ENCODE results near the gene YIPF1.
"Not testable (repeated sequence)": the region's sequence is repeated elsewhere in the genome, so short reads cannot be mapped to it uniquely, and the experiment has no call there.

Gene YIPF1

GRCh38 chr1:53842347-53842746, 47.2 kb downstream of the YIPF1 start:
- DNase-seq, result no peak

- DNase-seq, result no peak
Observed at GRCh38 chr1:53838654-53838974, 51.0 kb downstream of the YIPF1 start.

- DNase-seq, result peak; percentile 79 to 99 (median 94)
Observed at GRCh38 chr1:53837924-53838653, 51.5 kb downstream of the YIPF1 start, which contains the start of gene NDC1. NDC1 (minus strand) TSS chr1:53838296; CDS start chr1:53838261, 35 bp downstream.

GRCh38 chr1:53837646-53837923, 52.0 kb downstream of the YIPF1 start:
- peak in 1 of 56 donors; percentile 39 for DNase-seq

GRCh38 chr1:53835491-53835890, 54.1 kb downstream of the YIPF1 start:
- DNase-seq, result no peak

- no peak for DNase-seq
Observed at GRCh38 chr1:53834776-53835175, 54.8 kb downstream of the YIPF1 start.

GRCh38 chr1:53833393-53833792, 56.2 kb downstream of the YIPF1 start:
- DNase-seq, result no peak

- DNase-seq, result no peak
Observed at GRCh38 chr1:53826367-53826766, 63.2 kb downstream of the YIPF1 start.

- no peak for DNase-seq
Observed at GRCh38 chr1:53825306-53825705, 64.3 kb downstream of the YIPF1 start.

- no peak for DNase-seq
Observed at GRCh38 chr1:53822931-53823330, 66.7 kb downstream of the YIPF1 start.

- no peak for DNase-seq
Observed at GRCh38 chr1:53821380-53821779, 68.2 kb downstream of the YIPF1 start.

- DNase-seq, result no peak
Observed at GRCh38 chr1:53819387-53819786, 70.2 kb downstream of the YIPF1 start.

- not testable (repeated sequence) for DNase-seq
Observed at GRCh38 chr1:53816584-53816983, 73.0 kb downstream of the YIPF1 start.

- DNase-seq, result not testable (repeated sequence)
Observed at GRCh38 chr1:53815484-53815883, 74.1 kb downstream of the YIPF1 start.

GRCh38 chr1:53811414-53811851, 78.2 kb downstream of the YIPF1 start:
- no peak for DNase-seq

- no peak for DNase-seq
Observed at GRCh38 chr1:53810497-53810896, 79.1 kb downstream of the YIPF1 start.

- DNase-seq, result no peak
Observed at GRCh38 chr1:53810007-53810406, 79.6 kb downstream of the YIPF1 start.

GRCh38 chr1:53807916-53808315, 81.7 kb downstream of the YIPF1 start:
- no peak for DNase-seq

- no peak for DNase-seq
Observed at GRCh38 chr1:53804791-53805505, 84.6 kb downstream of the YIPF1 start.

GRCh38 chr1:53804181-53804580, 85.4 kb downstream of the YIPF1 start:
- DNase-seq, result no peak

All from nucleus accumbens (tissue), 56 donors.